ENCODE measurements around the gene ZIC1. TPM values are rescaled to one million over a fixed set of nuclear protein-coding genes. Genes with fewer than 3 reads are reported as not detected.

The ZIC1 gene
- total and polyA plus RNA-seq, 2 experiments from 2014 or later = 15.5 to 18.2 TPM

GRCh38 chr3:147393943-147394883 lies 15.0 kb upstream of the ZIC1 start:
- peak overlapping the region; percentile 82 for H3K27ac ChIP-seq
- no peaks in the 10 kb centered on the region; the same call in 1 of the 2 replicates for H3K36me3 ChIP-seq (ENCODE audit: low read depth)
- no peaks in the 10 kb centered on the region for H3K27me3 ChIP-seq (replicated peaks; ENCODE audit: insufficient read depth)
- H3K9me3 ChIP-seq (ENCODE audit: low read depth) = no peaks in the 10 kb centered on the region
- H3K4me2 ChIP-seq (ENCODE audit: unreplicated experiment) = peak overlapping the region; percentile 86
- TF ChIP-seq EZH2phosphoT487 (IDR thresholded peaks at IDR 0.05; ENCODE audit: insufficient read depth, low read depth) (no peak), EZH2 (IDR thresholded peaks at IDR 0.05; ENCODE audit: insufficient read depth, poor library complexity, severe bottlenecking) (no peak)
- peak overlapping the region; percentile 96 for H3K4me3 ChIP-seq
- 0 out of 2 replicates have a peak, but pooled peaks cover 6% of the 10 kb centered on the region for H3K4me1 ChIP-seq (ENCODE audit: insufficient read depth)
- 0 to 1% methylated on average over 31 of the region's 31 CpGs for WGBS, 2 experiments (ENCODE audit: low coverage in 1 of 2, low lambda C conversion rate in 2 of 2, missing lambda C conversion rate in 2 of 2)
- no peaks in the 10 kb centered on the region for H3K9me2 ChIP-seq (ENCODE audit: insufficient read depth)
- H3K9ac ChIP-seq = peak overlapping the region; percentile 98
- H3F3A ChIP-seq (ENCODE audit: insufficient read depth) = 0 out of 2 replicates have a peak, but pooled peaks cover 4% of the 10 kb centered on the region
- H3K79me2 ChIP-seq (ENCODE audit: insufficient read depth) = peaks cover 60% of the 10 kb centered on the region
- in situ Hi-C loops (cut with MboI) = no loop called here
- H4K20me1 ChIP-seq (ENCODE audit: insufficient read depth) = no peaks in the 10 kb centered on the region
- H2AFZ ChIP-seq = peak overlapping the region; percentile 96
- peak; percentile 78 for DNase-seq

- peaks cover 8% of the 10 kb centered on the region; the same call in 1 of the 2 replicates for H3K4me1 ChIP-seq (ENCODE audit: insufficient read depth)
- peak overlapping the region; percentile 96 for H3K4me3 ChIP-seq
- no peaks in the 10 kb centered on the region for H4K20me1 ChIP-seq (ENCODE audit: insufficient read depth)
- H3K79me2 ChIP-seq (ENCODE audit: insufficient read depth) = peaks cover 67% of the 10 kb centered on the region
- no peaks in the 10 kb centered on the region for H3K9me2 ChIP-seq (ENCODE audit: insufficient read depth)
- no peaks in the 10 kb centered on the region for H3K9me3 ChIP-seq (ENCODE audit: low read depth)
- H3K36me3 ChIP-seq (ENCODE audit: low read depth) = no peaks in the 10 kb centered on the region; the same call in 1 of the 2 replicates
- no peak for DNase-seq
- peak overlapping the region; percentile 96 for H2AFZ ChIP-seq
- peak overlapping the region; percentile 98 for H3K9ac ChIP-seq
- H3F3A ChIP-seq (ENCODE audit: insufficient read depth) = 0 out of 2 replicates have a peak, but pooled peaks cover 4% of the 10 kb centered on the region
- H3K27ac ChIP-seq = peak overlapping the region; percentile 82
- peak overlapping the region; percentile 86 for H3K4me2 ChIP-seq (ENCODE audit: unreplicated experiment)
- in situ Hi-C loops (cut with MboI) = no loop called here
- no peak for TF ChIP-seq EZH2 (IDR thresholded peaks at IDR 0.05; ENCODE audit: insufficient read depth, poor library complexity, severe bottlenecking)
- no peak for TF ChIP-seq EZH2phosphoT487 (IDR thresholded peaks at IDR 0.05; ENCODE audit: insufficient read depth, low read depth)
- 14 to 17% methylated on average over 5 of the region's 5 CpGs for WGBS, 2 experiments (ENCODE audit: low coverage in 1 of 2, low lambda C conversion rate in 2 of 2, missing lambda C conversion rate in 2 of 2)
- H3K27me3 ChIP-seq (replicated peaks; ENCODE audit: insufficient read depth) = no peaks in the 10 kb centered on the region
Observed at GRCh38 chr3:147394884-147395225, 14.3 kb upstream of the ZIC1 start.

- in situ Hi-C loops (cut with MboI) = no loop called here
- Histone ChIP-seq H3K9me3 (ENCODE audit: low read depth) (no peaks in the 10 kb centered on the region), H2AFZ (no peak overlapping the region), H3K79me2 (ENCODE audit: insufficient read depth) (peaks cover 79% of the 10 kb centered on the region), H3K9ac (no peak overlapping the region), H3K27me3 (replicated peaks; ENCODE audit: insufficient read depth) (no peaks in the 10 kb centered on the region), H3K4me3 (no peak overlapping the region), H3F3A (ENCODE audit: insufficient read depth) (0 out of 2 replicates have a peak, but pooled peaks cover 4% of the 10 kb centered on the region), H3K4me1 (ENCODE audit: insufficient read depth) (peaks cover 10% of the 10 kb centered on the region; the same call in 1 of the 2 replicates), H3K9me2 (ENCODE audit: insufficient read depth) (no peaks in the 10 kb centered on the region), H3K36me3 (ENCODE audit: low read depth) (no peaks in the 10 kb centered on the region; the same call in 1 of the 2 replicates), H3K27ac (no peak overlapping the region), H3K4me2 (ENCODE audit: unreplicated experiment) (no peak overlapping the region), H4K20me1 (ENCODE audit: insufficient read depth) (no peaks in the 10 kb centered on the region)
- WGBS, 2 experiments (ENCODE audit: low coverage in 1 of 2, low lambda C conversion rate in 2 of 2, missing lambda C conversion rate in 2 of 2) = 94 to 96% methylated on average over 49 to 65 of the region's 65 CpGs
- DNase-seq = no peak
- TF ChIP-seq EZH2phosphoT487 (IDR thresholded peaks at IDR 0.05; ENCODE audit: insufficient read depth, low read depth) (no peak), EZH2 (IDR thresholded peaks at IDR 0.05; ENCODE audit: insufficient read depth, poor library complexity, severe bottlenecking) (no peak)
Observed at GRCh38 chr3:147395899-147396711, 13.1 kb upstream of the ZIC1 start.

- no peaks in the 10 kb centered on the region for H3K9me2 ChIP-seq (ENCODE audit: insufficient read depth)
- no peak overlapping the region for H3K4me3 ChIP-seq
- H3K79me2 ChIP-seq (ENCODE audit: insufficient read depth) = peaks cover 85% of the 10 kb centered on the region
- WGBS, 2 experiments (ENCODE audit: low coverage in 1 of 2, low lambda C conversion rate in 2 of 2, missing lambda C conversion rate in 2 of 2) = 95 to 98% methylated on average over 16 to 17 of the region's 17 CpGs
- H3F3A ChIP-seq (ENCODE audit: insufficient read depth) = 0 out of 2 replicates have a peak, but pooled peaks cover 4% of the 10 kb centered on the region
- no peak overlapping the region for H2AFZ ChIP-seq
- no peak for DNase-seq
- in situ Hi-C loops (cut with MboI) = no loop called here
- no peak overlapping the region for H3K9ac ChIP-seq
- no peaks in the 10 kb centered on the region for H3K27me3 ChIP-seq (replicated peaks; ENCODE audit: insufficient read depth)
- H3K4me1 ChIP-seq (ENCODE audit: insufficient read depth) = peaks cover 10% of the 10 kb centered on the region; the same call in 1 of the 2 replicates
- no peaks in the 10 kb centered on the region; the same call in 1 of the 2 replicates for H3K36me3 ChIP-seq (ENCODE audit: low read depth)
- no peaks in the 10 kb centered on the region for H3K9me3 ChIP-seq (ENCODE audit: low read depth)
- no peaks in the 10 kb centered on the region for H4K20me1 ChIP-seq (ENCODE audit: insufficient read depth)
- H3K4me2 ChIP-seq (ENCODE audit: unreplicated experiment) = no peak overlapping the region
- no peak for TF ChIP-seq EZH2phosphoT487 (IDR thresholded peaks at IDR 0.05; ENCODE audit: insufficient read depth, low read depth)
- no peak for TF ChIP-seq EZH2 (IDR thresholded peaks at IDR 0.05; ENCODE audit: insufficient read depth, poor library complexity, severe bottlenecking)
- no peak overlapping the region for H3K27ac ChIP-seq
Observed at GRCh38 chr3:147396712-147397046, 12.5 kb upstream of the ZIC1 start.
